SK-N-SH (cell line): ENCODE measurements around the gene PTPN4. TPM values are rescaled to one million over a fixed set of nuclear protein-coding genes. Genes with fewer than 3 reads are reported as not detected.

ENCODE experiments used
- CTCF ChIA-PET: fragments of 300-600, 350-600 bp; formaldehyde crosslinking; extraction: SDS; loops from one replicate; lab custom pipeline; 2021; lab: Yijun Ruan, JAX
- POLR2A ChIA-PET: fragments of 350-600 bp; sonication (Branson Sonifier 250); formaldehyde crosslinking; extraction: SDS; loops from one replicate; lab custom pipeline; 2020; ENCODE audit warnings: antibody characterized with exemption, inconsistent platforms; lab: Yijun Ruan, JAX
- DNase-seq: peaks from one replicate; pipeline ENCODE4 v3.0.0; 2012
- H2AFZ ChIP-seq: fragments of 200-600 bp; sonication (generic); 2 replicates; pipeline ENCODE4 v1.8.1; 2016; ENCODE audit warnings: antibody characterized with exemption, mild to moderate bottlenecking, low read depth
- H3F3A ChIP-seq: fragments of 200-600 bp; sonication (generic); replicated peaks from 2 replicates; pipeline ENCODE3; 2016; ENCODE audit warnings: antibody characterized with exemption, mild to moderate bottlenecking; ENCODE audit not compliant: insufficient read depth
- H3K27ac ChIP-seq, 2 experiments: fragments of 200-500 bp in 1 of 2; fragments of 200-600 bp in 1 of 2; sonication (Bioruptor generic) in 1 of 2; sonication (generic), shearing (Covaris generic) in 1 of 2; 2 replicates each; pipeline versions ENCODE4 v1.5.1 to v1.6.1; 2014 to 2016; ENCODE audit warnings: low read depth in 2 of 2, inconsistent platforms in 1 of 2, low read length in 1 of 2, mild to moderate bottlenecking in 1 of 2, mixed read lengths in 1 of 2
- H3K27me3 ChIP-seq: fragments of 200-600 bp; sonication (generic), shearing (Covaris generic); 2 replicates; pipeline ENCODE4 v1.6.1; 2016; ENCODE audit warnings: mixed run types; ENCODE audit not compliant: insufficient read depth
- H3K36me3 ChIP-seq, 2 experiments: fragments of 200-500 bp in 1 of 2; fragments of 200-600 bp in 1 of 2; sonication (Bioruptor generic) in 1 of 2; sonication (generic) in 1 of 2; replicated peaks in 1 of 2; 2 replicates each; pipeline versions ENCODE3 to v1.5.1; 2014 to 2016; ENCODE audit warnings: low read length in 1 of 2, mild to moderate bottlenecking in 1 of 2; ENCODE audit not compliant: insufficient read depth in 2 of 2, control insufficient read depth in 1 of 2
- H3K4me1 ChIP-seq, 2 experiments: fragments of 200-500 bp in 1 of 2; fragments of 200-600 bp in 1 of 2; sonication (Bioruptor generic) in 1 of 2; sonication (generic), shearing (Covaris generic) in 1 of 2; 2 replicates each; pipeline versions ENCODE4 v1.5.1 to v1.6.1; 2014 to 2016; ENCODE audit warnings: low read depth in 1 of 2, low read length in 1 of 2, mixed run types in 1 of 2; ENCODE audit not compliant: insufficient read depth in 2 of 2, control insufficient read depth in 1 of 2
- H3K4me2 ChIP-seq: fragments of 200-600 bp; sonication (generic), shearing (Covaris generic); 2 replicates; pipeline ENCODE4 v1.6.1; 2017; ENCODE audit warnings: mixed run types
- H3K4me3 ChIP-seq, 2 experiments: fragments of 200-500 bp in 1 of 2; fragments of 200-600 bp in 1 of 2; sonication (Bioruptor generic) in 1 of 2; sonication (generic), shearing (Covaris generic) in 1 of 2; 2 replicates each; pipeline versions ENCODE4 v1.5.1 to v1.8.1; 2014 to 2016; ENCODE audit warnings: low read depth in 2 of 2, inconsistent platforms in 1 of 2, low read length in 1 of 2, mild to moderate bottlenecking in 1 of 2, mixed read lengths in 1 of 2, moderate library complexity in 1 of 2
- H3K79me2 ChIP-seq: fragments of 200-600 bp; sonication (generic); 2 replicates; pipeline ENCODE4 v1.8.1; 2017; ENCODE audit warnings: mild to moderate bottlenecking; ENCODE audit not compliant: insufficient read depth
- H3K9ac ChIP-seq: fragments of 200-600 bp; sonication (generic); 2 replicates; pipeline ENCODE4 v1.6.1; 2017; ENCODE audit warnings: mixed run types
- H3K9me2 ChIP-seq: fragments of 200-600 bp; sonication (generic); 2 replicates; pipeline ENCODE4 v1.6.1; 2017; ENCODE audit warnings: mixed run types
- H3K9me3 ChIP-seq: fragments of 200-600 bp; sonication (generic); 2 replicates; pipeline ENCODE4 v1.6.1; 2017; ENCODE audit warnings: mixed run types, mild to moderate bottlenecking, moderate library complexity
- H4K20me1 ChIP-seq: fragments of 200-600 bp; sonication (generic); 2 replicates; pipeline ENCODE4 v1.6.1; 2017; ENCODE audit warnings: mild to moderate bottlenecking, mixed run types; ENCODE audit not compliant: insufficient read depth
- CHD2 ChIP-seq: fragments of 150-350 bp; IDR thresholded peaks from 2 replicates; pipeline ENCODE4 v1.6.1; 2018; ENCODE audit warnings: low read length; ENCODE audit not compliant: partially characterized antibody
- CTCF ChIP-seq: fragments of 200-600 bp; sonication (generic); IDR thresholded peaks from 2 replicates; pipeline ENCODE4 v1.6.1; 2017; ENCODE audit warnings: antibody characterized with exemption, mild to moderate bottlenecking, moderate library complexity
- EP300 ChIP-seq, 2 experiments: IDR thresholded peaks; 2 replicates each; pipeline versions ENCODE4 v1.4.0 to v1.6.1; 2012; ENCODE audit warnings: borderline replicate concordance in 1 of 2, low read depth in 1 of 2, low read length in 1 of 2
- FOSL2 ChIP-seq: IDR thresholded peaks from 2 replicates; pipeline ENCODE4 v1.4.0; 2012; ENCODE audit warnings: low read depth, mild to moderate bottlenecking, moderate library complexity, borderline replicate concordance
- GABPA ChIP-seq: IDR thresholded peaks from 2 replicates; pipeline ENCODE4 v1.4.0; 2012; ENCODE audit warnings: low read depth, mild to moderate bottlenecking
- MAX ChIP-seq: IDR thresholded peaks from 2 replicates; pipeline ENCODE4 v1.4.0; 2012; ENCODE audit warnings: low read depth
- MEF2A ChIP-seq: IDR thresholded peaks from 2 replicates; pipeline ENCODE4 v1.4.0; 2012; ENCODE audit warnings: low read depth, borderline replicate concordance
- NRF1 ChIP-seq: IDR thresholded peaks from 2 replicates; pipeline ENCODE4 v1.6.1; 2012; ENCODE audit warnings: low read depth, mild to moderate bottlenecking, low read length
- PBX3 ChIP-seq: IDR thresholded peaks from 2 replicates; pipeline ENCODE4; 2012
- POLR2AphosphoS5 ChIP-seq: IDR thresholded peaks from 2 replicates; pipeline ENCODE4 v1.6.1; 2012; ENCODE audit warnings: low read depth, low read length
- RCOR1 ChIP-seq: fragments of 150-350 bp; IDR thresholded peaks from 2 replicates; pipeline ENCODE4 v1.6.1; 2017; ENCODE audit warnings: antibody characterized with exemption, low read length
- REST ChIP-seq: IDR thresholded peaks from 2 replicates; pipeline ENCODE4 v1.6.1; 2012; ENCODE audit warnings: mild to moderate bottlenecking, low read depth, low read length, moderate library complexity
- RXRA ChIP-seq: IDR thresholded peaks from 2 replicates; pipeline ENCODE4 v1.4.0; 2012; ENCODE audit warnings: low read depth, mild to moderate bottlenecking, borderline replicate concordance
- SMC3 ChIP-seq: IDR thresholded peaks from 2 replicates; pipeline ENCODE4 v1.6.1; 2012; ENCODE audit warnings: low read depth, low read length, improper control_type of control experiment
- USF1 ChIP-seq: IDR thresholded peaks from 2 replicates; pipeline ENCODE4 v1.4.0; 2012; ENCODE audit warnings: low read depth, borderline replicate concordance
- USF2 ChIP-seq: fragments of 150-350 bp; IDR thresholded peaks from 2 replicates; pipeline ENCODE4 v1.6.1; 2017; ENCODE audit warnings: antibody characterized with exemption, low read length, low read depth, borderline replicate concordance
- WGBS: methylation state at CpG from one replicate; pipeline ENCODE4 v1.1.6; 2017; ENCODE audit warnings: low lambda C conversion rate; 5-methylcytosine and 5-hydroxymethylcytosine counted together
- polyA plus RNA-seq, 3 experiments: library from polyadenylated mRNA; depleted of rRNA; stranded (reverse); fragments of >200 nt; gene quantifications; 2 replicates each; pipeline ENCODE4 v1.2.3, GENCODE V29; 2012

PTPN4 gene
- polyA plus RNA-seq, 1 of the 3 experiments (the other 2 are of a cell fraction): 6.2 TPM

- TF ChIP-seq RXRA (no peak), EP300 (IDR thresholded peaks at IDR 0.05; ENCODE audit: borderline replicate concordance in 1 of 2, low read depth in 1 of 2, low read length in 1 of 2) (no peak), PBX3 (no peak)
- TF ChIP-seq, all 33 proteins: peak for 0
Observed at GRCh38 chr2:120007851-120008250, 248.1 kb downstream of the PTPN4 start (continued).

- Histone ChIP-seq H3K27me3 (no peaks in the 10 kb centered on the region), H4K20me1 (0 out of 2 replicates have a peak, but pooled peaks cover 4% of the 10 kb centered on the region), H3K27ac (peak overlapping the region; percentile 38 to 64; a peak in 3 of 4 replicates), H3K4me3 (peak overlapping the region; percentile 78 to 90), H3K4me1 (peaks cover 6 to 12% of the 10 kb centered on the region in 2 experiments; a peak in 3 of 4 replicates), H3F3A (peaks cover 3% of the 10 kb centered on the region), H3K79me2 (peaks cover 19% of the 10 kb centered on the region), H2AFZ (peak overlapping the region; percentile 94), H3K4me2 (peak overlapping the region; percentile 79), H3K9me3 (no peaks in the 10 kb centered on the region), H3K9ac (peak overlapping the region; percentile 86), H3K9me2 (no peaks in the 10 kb centered on the region), H3K36me3 (no peaks in the 10 kb centered on the region)
- DNase-seq: no peak
- 40% methylated on average over 8 of the region's 8 CpGs for WGBS
- CTCF ChIA-PET: interaction anchor here (1.3 kb wide), 1 partner anchor 260 kb away, joined by 3 read pairs; no protein-coding TSS in a partner anchor
- TF ChIP-seq CTCF (no peak), USF1 (no peak), MEF2A (no peak), EP300 (IDR thresholded peaks at IDR 0.05; ENCODE audit: borderline replicate concordance in 1 of 2, low read depth in 1 of 2, low read length in 1 of 2) (no peak), POLR2AphosphoS5 (no peak), CHD2 (no peak), REST (no peak), SMC3 (no peak), GABPA (no peak), NRF1 (no peak), MAX (no peak), USF2 (no peak), RCOR1 (no peak), PBX3 (no peak), FOSL2 (no peak)
- POLR2A ChIA-PET: interaction anchor here (0.5 to 1.2 kb wide), 4 partner anchors 8 to 253 kb away, joined by 3 to 6 read pairs (median 3); partner anchors contain the start of gene PTPN4
Observed at GRCh38 chr2:120012363-120012762, 252.6 kb downstream of the PTPN4 start.
